Memory B cell (primary cell): ENCODE data around the gene SF3B3.
"Not testable (repeated sequence)": the region's sequence is repeated elsewhere in the genome, so short reads cannot be mapped to it uniquely, and the experiment has no call there.

ENCODE experiments used
- ATAC-seq: fragments of 150-1000 bp; cut with Tn5 transposase; 2 replicates; pipeline ENCODE4 v1.10.0; 2021; ENCODE audit warnings: low read depth, mild to moderate bottlenecking, moderate library complexity
- DNase-seq, 2 donors: peaks; one replicate each; pipeline ENCODE4 v3.0.0; 2022; ENCODE audit warnings: low spot score in 2 of 2
- H3K27ac Mint-ChIP-seq: one replicate; pipeline ENCODE4 v1.8.0; 2022; ENCODE audit warnings: mild to moderate bottlenecking, moderate library complexity, mixed read lengths
- H3K27me3 Mint-ChIP-seq: one replicate; pipeline ENCODE4 v1.8.0; 2022; ENCODE audit warnings: mixed read lengths
- H3K36me3 Mint-ChIP-seq: one replicate; pipeline ENCODE4 v1.8.0; 2022; ENCODE audit warnings: mild to moderate bottlenecking, mixed read lengths
- H3K4me1 Mint-ChIP-seq: one replicate; pipeline ENCODE4 v1.8.0; 2022; ENCODE audit warnings: mixed read lengths
- H3K4me3 Mint-ChIP-seq: one replicate; pipeline ENCODE4 v1.8.0; 2022; ENCODE audit warnings: mild to moderate bottlenecking, moderate library complexity, mixed read lengths
- H3K9me3 Mint-ChIP-seq: one replicate; pipeline ENCODE4 v1.8.0; 2022; ENCODE audit warnings: mixed read lengths

Gene SF3B3

DNA sequence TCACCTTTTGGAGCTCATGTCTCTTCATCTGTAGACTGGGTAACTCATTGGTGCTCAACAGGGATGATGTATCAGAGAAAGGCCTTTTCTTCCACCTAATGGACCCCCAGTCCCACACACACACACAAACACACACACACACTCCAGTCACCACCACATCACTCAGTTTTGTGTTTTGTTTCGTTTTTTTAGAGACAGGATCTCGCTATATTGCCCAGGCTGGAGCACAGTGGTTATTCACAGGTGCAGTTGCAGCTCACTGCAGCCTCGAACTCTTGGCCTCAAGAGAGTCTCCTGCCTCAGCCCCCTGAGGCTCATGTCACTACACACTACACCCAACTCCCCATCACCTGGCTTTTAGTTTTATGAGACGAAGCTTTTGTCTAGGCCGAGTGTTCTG lies 55.6 kb downstream of the SF3B3 start:
- Mint-ChIP-seq H3K9me3 (no peaks in the 10 kb centered on the region), H3K36me3 (peaks cover 4% of the 10 kb centered on the region), H3K4me3 (no peak overlapping the region), H3K27me3 (peaks cover 4% of the 10 kb centered on the region), H3K4me1 (peaks cover 4% of the 10 kb centered on the region), H3K27ac (no peak overlapping the region)
- ATAC-seq = no peak
- DNase-seq = no peak

DNA sequence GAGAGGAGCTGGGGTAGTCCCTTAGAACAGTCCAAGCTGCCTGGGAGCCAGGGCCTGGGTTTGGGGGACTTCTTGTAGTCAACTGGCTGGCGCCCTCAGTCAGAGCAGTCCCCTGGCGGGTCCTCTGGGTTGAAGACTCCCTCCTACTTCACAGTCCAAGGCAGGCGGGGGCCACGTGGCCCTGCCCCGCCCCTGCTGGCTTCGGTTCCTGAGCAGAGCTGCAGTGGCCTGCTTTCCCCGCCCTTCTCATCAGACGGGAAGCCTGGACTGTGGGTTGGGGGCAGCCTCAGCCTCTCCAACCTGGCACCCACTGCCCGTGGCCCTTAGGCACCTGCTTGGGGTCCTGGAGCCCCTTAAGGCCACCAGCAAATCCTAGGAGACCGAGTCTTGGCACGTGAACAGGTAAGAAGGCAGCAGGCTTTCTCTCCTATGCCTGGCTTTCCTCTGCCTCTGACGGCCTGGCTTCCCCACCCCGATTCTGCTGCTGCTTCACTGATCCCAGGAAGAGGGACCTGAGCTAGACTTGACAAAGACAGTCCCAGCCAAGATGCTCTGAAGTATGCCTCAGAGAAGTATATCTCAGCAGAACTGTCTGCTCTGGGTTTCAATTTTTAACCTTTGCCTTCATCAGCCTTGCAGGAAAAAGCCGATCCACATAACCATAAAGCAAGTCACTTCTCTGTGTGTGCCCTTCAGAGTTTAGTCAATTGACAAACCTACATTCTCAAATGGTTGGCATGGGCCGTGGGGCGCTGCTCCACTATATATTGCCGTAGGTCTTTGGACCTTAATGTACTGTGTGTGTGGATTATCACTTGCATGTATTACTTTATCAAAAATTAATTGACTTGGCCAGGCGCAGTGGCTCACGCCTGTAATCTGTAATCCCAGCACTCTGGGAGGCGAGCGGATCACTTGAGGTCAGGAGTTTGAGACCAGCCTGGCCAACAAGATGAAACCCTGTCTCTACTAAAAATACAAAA lies 56.3 kb downstream of the SF3B3 start:
- Mint-ChIP-seq H3K4me1 (peaks cover 4% of the 10 kb centered on the region), H3K9me3 (no peaks in the 10 kb centered on the region), H3K4me3 (no peak overlapping the region), H3K36me3 (no peaks in the 10 kb centered on the region), H3K27ac (no peak overlapping the region), H3K27me3 (peaks cover 4% of the 10 kb centered on the region)
- ATAC-seq (no peak), DNase-seq (no peak)

GRCh38 chr16:70582280-70582978 lies 58.8 kb downstream of the SF3B3 start:
- Mint-ChIP-seq H3K9me3 (no peaks in the 10 kb centered on the region), H3K27ac (no peak overlapping the region), H3K36me3 (no peaks in the 10 kb centered on the region), H3K4me1 (no peaks in the 10 kb centered on the region), H3K27me3 (peaks cover 5% of the 10 kb centered on the region), H3K4me3 (no peak overlapping the region)
- ATAC-seq = no peak
- DNase-seq = no peak

- no peak for DNase-seq
- Mint-ChIP-seq H3K27me3 (peaks cover 8% of the 10 kb centered on the region), H3K4me1 (no peaks in the 10 kb centered on the region), H3K9me3 (no peaks in the 10 kb centered on the region), H3K4me3 (no peak overlapping the region), H3K36me3 (no peaks in the 10 kb centered on the region), H3K27ac (no peak overlapping the region)
- ATAC-seq = no peak
Measured at GRCh38 chr16:70586731-70587130, 63.1 kb downstream of the SF3B3 start.

GRCh38 chr16:70588565-70588964 lies 64.9 kb downstream of the SF3B3 start:
- Mint-ChIP-seq H3K27me3 (peaks cover 6% of the 10 kb centered on the region), H3K4me1 (no peaks in the 10 kb centered on the region), H3K4me3 (no peak overlapping the region), H3K27ac (no peak overlapping the region), H3K9me3 (no peaks in the 10 kb centered on the region), H3K36me3 (no peaks in the 10 kb centered on the region)
- DNase-seq = no peak
- no peak for ATAC-seq

GRCh38 chr16:70589416-70589815 lies 65.8 kb downstream of the SF3B3 start:
- not testable (repeated sequence) for DNase-seq, H3K9me3 Mint-ChIP-seq, H3K4me1 Mint-ChIP-seq, H3K27ac Mint-ChIP-seq, ATAC-seq, H3K36me3 Mint-ChIP-seq, H3K4me3 Mint-ChIP-seq, H3K27me3 Mint-ChIP-seq

GRCh38 chr16:70589998-70590471 lies 66.4 kb downstream of the SF3B3 start:
- no peaks in the 10 kb centered on the region for H3K36me3 Mint-ChIP-seq

DNA sequence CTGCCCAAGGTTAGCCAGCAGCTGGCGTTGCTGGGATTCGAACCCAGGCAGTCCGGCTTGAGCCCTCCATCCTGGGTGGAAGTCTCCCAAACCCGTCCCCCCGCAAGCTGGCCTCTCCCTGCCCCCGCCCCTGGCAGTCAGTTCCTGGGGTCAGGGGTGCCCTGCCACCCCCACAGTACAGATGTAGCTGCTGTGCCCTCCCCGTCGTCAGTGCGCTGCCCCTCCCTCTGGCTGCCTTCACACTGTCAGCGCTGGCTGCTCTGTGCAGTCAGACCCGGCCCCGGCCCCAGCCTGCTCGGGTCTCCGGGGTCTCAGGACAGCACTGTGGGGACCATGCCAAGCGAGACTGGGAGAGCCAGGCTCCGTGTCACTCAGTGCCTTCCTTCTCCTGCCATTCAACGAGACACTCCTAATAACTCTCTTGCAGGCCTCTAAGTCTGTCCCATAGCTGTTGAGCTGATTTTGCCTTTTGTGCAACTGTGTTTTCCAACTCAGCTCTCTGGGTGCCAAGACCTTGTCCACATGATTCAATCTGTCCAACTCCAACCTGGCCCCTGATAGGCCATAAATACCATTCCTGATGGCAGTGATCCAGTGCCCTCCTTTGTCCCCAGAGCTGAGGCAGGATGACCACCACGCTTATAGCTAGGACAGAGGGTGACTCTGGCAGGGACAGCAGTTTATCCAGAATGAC lies 67.3 kb downstream of the SF3B3 start:
- no peak for DNase-seq
- H3K9me3 Mint-ChIP-seq = no peaks in the 10 kb centered on the region
- ATAC-seq = no peak
- H3K27me3 Mint-ChIP-seq = peaks cover 5% of the 10 kb centered on the region
- no peak overlapping the region for H3K27ac Mint-ChIP-seq
- no peaks in the 10 kb centered on the region for H3K4me1 Mint-ChIP-seq
- H3K4me3 Mint-ChIP-seq = no peak overlapping the region
- no peaks in the 10 kb centered on the region for H3K36me3 Mint-ChIP-seq

More at GRCh38 chr16:70589998-70590471, 66.4 kb downstream of the SF3B3 start:
- H3K27me3 Mint-ChIP-seq = peaks cover 4% of the 10 kb centered on the region
- DNase-seq (no peak), ATAC-seq (no peak)
- no peak overlapping the region for H3K27ac Mint-ChIP-seq
- no peaks in the 10 kb centered on the region for H3K4me1 Mint-ChIP-seq
- H3K4me3 Mint-ChIP-seq = no peak overlapping the region
- H3K9me3 Mint-ChIP-seq = no peaks in the 10 kb centered on the region

DNA sequence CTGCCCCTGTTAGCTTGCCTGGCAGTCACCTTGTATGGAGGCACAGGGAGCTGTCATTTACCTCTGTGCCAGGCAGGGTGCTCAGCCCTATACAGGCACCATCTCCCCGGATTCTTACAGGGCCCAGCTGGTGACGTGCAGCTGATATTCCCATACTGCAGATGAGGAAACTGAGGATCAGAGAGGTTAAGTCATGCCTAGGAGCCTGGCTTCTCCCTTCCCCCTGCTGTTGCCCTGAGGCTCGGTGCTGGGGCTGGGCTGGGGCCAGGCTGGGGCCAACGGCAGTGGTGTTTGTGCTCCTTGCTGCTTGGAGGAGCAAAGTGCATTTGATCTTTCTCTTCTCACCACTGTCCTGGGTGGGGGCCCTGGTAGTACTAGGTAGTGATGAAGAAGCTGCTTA lies 68.0 kb downstream of the SF3B3 start:
- ATAC-seq = no peak
- no peaks in the 10 kb centered on the region for H3K36me3 Mint-ChIP-seq
- H3K4me1 Mint-ChIP-seq = no peaks in the 10 kb centered on the region
- DNase-seq = no peak
- peaks cover 4% of the 10 kb centered on the region for H3K27me3 Mint-ChIP-seq
- no peaks in the 10 kb centered on the region for H3K9me3 Mint-ChIP-seq
- H3K4me3 Mint-ChIP-seq = no peak overlapping the region
- H3K27ac Mint-ChIP-seq = no peak overlapping the region

- Mint-ChIP-seq H3K27me3 (peaks cover 4% of the 10 kb centered on the region), H3K9me3 (no peaks in the 10 kb centered on the region), H3K4me3 (no peak overlapping the region), H3K27ac (no peak overlapping the region), H3K4me1 (no peaks in the 10 kb centered on the region), H3K36me3 (no peaks in the 10 kb centered on the region)
- no peak for DNase-seq
- ATAC-seq = no peak
Measured at GRCh38 chr16:70592106-70592571, 68.5 kb downstream of the SF3B3 start.

- no peak for DNase-seq
- Mint-ChIP-seq H3K27me3 (peaks cover 4% of the 10 kb centered on the region), H3K9me3 (no peaks in the 10 kb centered on the region), H3K36me3 (no peaks in the 10 kb centered on the region), H3K4me3 (no peak overlapping the region), H3K27ac (no peak overlapping the region), H3K4me1 (no peaks in the 10 kb centered on the region)
- ATAC-seq = no peak
Measured at GRCh38 chr16:70593544-70593943, 69.9 kb downstream of the SF3B3 start.

DNA sequence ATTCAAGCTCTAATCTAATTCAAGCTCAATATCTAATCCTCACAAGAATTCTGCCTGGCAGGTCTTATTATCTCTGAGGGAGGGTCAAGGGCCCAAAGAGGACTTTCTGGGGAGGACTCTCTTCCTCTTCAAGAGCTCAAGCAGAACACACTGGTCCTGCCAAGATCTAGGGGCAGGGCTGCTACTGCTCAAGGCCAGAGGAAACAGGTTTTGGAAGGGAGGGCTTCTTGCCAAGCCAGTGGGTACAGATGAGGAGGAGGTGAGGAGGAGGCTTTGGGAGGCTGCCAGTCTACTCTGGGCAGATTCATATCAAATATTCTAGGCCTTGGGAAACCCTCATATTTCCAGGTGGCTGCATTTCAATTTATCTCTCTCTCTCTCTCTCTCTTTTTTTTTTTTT lies 71.0 kb downstream of the SF3B3 start:
- H3K9me3 Mint-ChIP-seq = no peaks in the 10 kb centered on the region
- ATAC-seq = no peak
- no peaks in the 10 kb centered on the region for H3K4me1 Mint-ChIP-seq

DNA sequence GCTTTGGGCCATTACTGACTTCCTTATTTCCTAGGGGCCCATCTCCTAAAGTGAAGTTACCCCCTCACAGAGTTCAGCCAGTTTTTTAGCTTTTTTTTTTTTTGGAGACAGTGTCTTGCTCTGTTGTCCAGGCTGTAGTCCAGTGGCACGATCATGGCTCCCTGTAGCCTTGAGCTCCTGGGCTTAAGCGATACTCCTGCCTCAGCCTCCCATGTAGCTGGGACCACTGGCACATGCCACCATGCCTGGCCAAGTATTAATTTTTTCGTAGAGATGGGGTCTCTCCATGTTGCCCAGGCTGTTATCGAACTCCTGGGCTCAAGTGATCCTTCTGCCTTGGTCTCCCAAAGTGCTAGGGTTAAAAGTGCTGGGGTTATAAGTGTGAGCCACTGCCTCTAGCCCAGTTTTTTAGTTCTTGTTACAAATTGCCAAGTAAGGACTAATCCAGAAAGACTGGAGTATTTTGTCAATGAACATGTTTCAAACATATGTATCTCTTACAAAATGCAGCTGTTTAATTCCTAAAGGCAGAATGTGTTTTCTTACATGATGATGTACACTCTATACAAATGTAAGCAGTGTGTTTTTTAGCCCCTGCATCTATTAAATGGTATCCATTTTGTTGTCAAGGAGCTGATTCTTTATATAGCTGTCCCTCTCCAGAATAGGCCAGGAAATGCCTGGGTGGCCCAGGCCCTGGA lies 73.7 kb downstream of the SF3B3 start:
- H3K36me3 Mint-ChIP-seq = no peaks in the 10 kb centered on the region
- H3K27me3 Mint-ChIP-seq = peaks cover 11% of the 10 kb centered on the region
- no peak overlapping the region for H3K4me3 Mint-ChIP-seq
- H3K9me3 Mint-ChIP-seq = no peaks in the 10 kb centered on the region
- DNase-seq = no peak
- no peaks in the 10 kb centered on the region for H3K4me1 Mint-ChIP-seq
- H3K27ac Mint-ChIP-seq = no peak overlapping the region
- ATAC-seq = no peak

More for the DNA sequence above, 71.0 kb downstream of the SF3B3 start:
- no peak overlapping the region for H3K27ac Mint-ChIP-seq
- H3K4me3 Mint-ChIP-seq = no peak overlapping the region
- H3K27me3 Mint-ChIP-seq = peaks cover 4% of the 10 kb centered on the region
- H3K36me3 Mint-ChIP-seq = no peaks in the 10 kb centered on the region
- DNase-seq = no peak
